GM12878 (cell line): ENCODE data around the gene SLC38A3.

Experiments used
- CTCF ChIP-seq, 3 experiments: IDR thresholded peaks in 2 of 3; conservative IDR thresholded peaks in 1 of 3; 2 replicates each; pipeline ENCODE4 v1.5.1; 2011; ENCODE audit warnings: low read depth in 3 of 3, low read length in 3 of 3, mild to moderate bottlenecking in 3 of 3, control low read depth in 2 of 3, moderate library complexity in 2 of 3, inconsistent platforms in 1 of 3, mixed read lengths in 1 of 3; ENCODE audit not compliant: control insufficient read depth in 2 of 3, insufficient read depth in 1 of 3; ENCODE audit errors: extremely low read depth in 1 of 3
- ELK1 ChIP-seq: IDR thresholded peaks from 2 replicates; pipeline ENCODE4 v1.6.1; 2012; ENCODE audit warnings: low read depth, low read length, improper control_type of control experiment

GRCh38 chr3:50181985-50182384, 23.1 kb upstream of the SLC38A3 start:
- no peak for TF ChIP-seq CTCF (IDR thresholded peaks at IDR 0.05 in 2 of 3, conservative IDR thresholded peaks at IDR 0.05 in 1 of 3; ENCODE audit: control insufficient read depth in 2 of 3, extremely low read depth in 1 of 3, insufficient read depth in 1 of 3, low read depth in 3 of 3, low read length in 3 of 3)
- TF ChIP-seq ELK1, result no peak
